ENCODE measurements around the gene CROCC2.
"Not testable (repeated sequence)": the region's sequence is repeated elsewhere in the genome, so short reads cannot be mapped to it uniquely, and the experiment has no call there.

The CROCC2 gene

DNA sequence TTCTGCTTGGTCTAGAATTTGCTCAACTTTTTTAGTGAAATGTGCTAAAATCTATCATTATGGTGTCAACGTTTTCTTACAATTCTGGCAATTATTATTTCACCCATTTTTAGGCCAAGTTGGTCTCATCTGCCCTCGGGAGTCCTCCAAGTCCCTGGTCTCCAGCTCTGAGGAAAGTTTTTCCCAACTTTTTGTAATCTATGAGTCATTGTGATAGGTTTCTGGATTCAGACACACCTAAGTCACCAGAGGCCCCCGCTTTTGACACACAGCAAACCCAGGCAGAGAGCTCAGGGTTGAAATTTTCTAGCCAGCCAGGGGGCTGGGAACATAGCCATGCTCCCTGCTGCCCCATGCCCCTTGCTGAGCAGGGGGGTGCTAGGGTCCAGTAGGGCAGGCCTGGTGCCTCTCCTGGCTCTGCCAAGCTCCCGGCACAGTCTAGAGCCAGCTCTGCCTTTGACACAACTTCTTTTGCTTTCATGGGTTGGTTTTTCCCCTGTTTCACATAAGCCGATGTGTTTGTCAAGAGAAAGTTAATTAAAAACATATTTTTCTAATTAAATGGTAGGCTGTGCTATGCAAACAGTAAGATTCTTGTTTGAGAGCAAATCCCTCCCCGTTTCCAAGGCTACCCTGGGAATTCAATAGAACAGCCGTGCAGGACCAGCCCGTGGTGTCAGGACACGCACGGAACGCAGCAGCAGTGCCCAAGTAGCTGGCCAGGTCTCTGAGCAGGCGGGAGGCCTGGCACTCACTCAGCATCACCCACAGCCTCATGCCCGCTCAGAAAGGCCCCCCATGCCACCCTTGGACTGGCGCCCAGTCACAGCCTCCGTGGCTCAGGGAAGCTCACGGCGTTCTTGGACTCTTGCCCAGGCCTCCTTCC is 66.7 kb downstream of the CROCC2 start:
- DNase-seq = peak; percentile 10

DNA sequence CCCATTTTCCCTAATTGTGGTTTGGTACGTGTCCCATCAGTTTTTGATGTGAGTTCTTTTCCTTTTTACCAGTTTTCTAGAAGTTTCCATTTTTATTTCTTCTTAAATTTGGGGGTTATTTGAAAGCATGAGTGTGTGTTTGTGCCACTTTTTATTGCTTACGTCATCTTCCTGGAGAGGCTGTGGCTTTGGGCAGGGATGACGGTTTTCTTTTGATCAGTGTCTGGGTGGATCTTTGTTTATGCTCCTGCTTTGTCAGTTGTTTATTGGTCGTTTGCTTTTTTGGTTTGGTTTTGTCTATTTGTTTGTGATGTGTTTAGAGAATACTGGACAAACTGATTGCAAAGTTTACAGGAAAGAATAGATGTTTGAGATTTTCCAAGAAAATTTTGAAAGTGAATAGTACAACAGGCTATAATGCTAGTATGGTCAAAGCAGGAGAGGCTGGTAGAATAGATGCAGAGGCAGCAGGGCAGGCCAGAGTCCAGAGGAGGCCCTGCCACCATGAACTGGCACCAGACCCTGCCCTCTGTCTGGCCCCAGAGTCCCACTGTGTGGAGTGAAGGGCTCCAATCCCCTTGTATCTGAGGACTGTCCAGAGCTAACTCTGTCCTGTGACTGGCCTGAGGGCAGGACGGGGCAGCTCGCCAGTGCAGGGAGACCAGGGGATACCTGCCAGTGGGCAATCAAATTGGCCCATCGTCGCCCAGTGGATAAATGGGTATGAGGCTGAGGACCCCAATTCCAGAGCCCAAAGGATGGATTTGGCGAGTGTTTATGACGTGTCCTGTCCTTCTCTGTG is 68.8 kb downstream of the CROCC2 start:
- DNase-seq = no peak

DNA sequence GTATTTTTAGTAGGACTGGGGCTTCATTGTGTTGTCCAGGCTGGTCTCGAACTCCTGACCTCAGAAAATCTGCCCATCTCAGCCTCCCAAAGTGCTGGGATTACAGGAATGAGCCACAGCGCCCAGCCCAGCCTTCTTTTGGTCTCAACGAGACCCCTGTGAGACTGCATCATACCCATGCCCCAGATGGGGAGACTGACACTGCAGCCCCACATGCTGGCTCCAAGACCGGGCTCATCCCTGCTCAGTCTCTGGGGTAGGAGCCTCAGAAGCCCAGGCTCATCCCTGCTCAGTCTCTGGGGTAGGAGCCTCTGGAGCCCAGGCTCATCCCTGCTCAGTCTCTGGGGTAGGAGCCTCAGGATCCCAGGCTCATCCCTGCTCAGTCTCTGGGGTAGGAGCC is 69.8 kb downstream of the CROCC2 start:
- DNase-seq = not testable (repeated sequence)

DNA sequence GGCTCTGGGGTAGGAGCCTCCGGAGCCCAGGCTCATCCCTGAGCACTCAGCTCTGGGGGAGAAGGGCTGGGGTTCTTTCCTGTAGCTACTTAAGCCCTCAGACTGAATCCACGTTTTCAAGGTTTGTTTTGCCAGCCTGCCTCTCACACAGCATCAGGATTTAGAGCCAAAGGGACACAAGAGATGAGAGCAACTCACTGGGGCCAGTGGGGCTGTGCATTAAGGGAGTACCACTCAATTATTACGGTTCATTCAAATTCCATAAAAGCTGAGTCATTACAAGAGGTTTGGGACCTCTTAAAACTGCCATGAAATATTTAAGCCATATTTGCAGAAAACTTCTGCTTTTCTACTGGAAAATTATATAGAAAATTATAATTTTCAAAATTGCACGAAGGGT is 75.1 kb downstream of the CROCC2 start:
- DNase-seq = no peak

DNA sequence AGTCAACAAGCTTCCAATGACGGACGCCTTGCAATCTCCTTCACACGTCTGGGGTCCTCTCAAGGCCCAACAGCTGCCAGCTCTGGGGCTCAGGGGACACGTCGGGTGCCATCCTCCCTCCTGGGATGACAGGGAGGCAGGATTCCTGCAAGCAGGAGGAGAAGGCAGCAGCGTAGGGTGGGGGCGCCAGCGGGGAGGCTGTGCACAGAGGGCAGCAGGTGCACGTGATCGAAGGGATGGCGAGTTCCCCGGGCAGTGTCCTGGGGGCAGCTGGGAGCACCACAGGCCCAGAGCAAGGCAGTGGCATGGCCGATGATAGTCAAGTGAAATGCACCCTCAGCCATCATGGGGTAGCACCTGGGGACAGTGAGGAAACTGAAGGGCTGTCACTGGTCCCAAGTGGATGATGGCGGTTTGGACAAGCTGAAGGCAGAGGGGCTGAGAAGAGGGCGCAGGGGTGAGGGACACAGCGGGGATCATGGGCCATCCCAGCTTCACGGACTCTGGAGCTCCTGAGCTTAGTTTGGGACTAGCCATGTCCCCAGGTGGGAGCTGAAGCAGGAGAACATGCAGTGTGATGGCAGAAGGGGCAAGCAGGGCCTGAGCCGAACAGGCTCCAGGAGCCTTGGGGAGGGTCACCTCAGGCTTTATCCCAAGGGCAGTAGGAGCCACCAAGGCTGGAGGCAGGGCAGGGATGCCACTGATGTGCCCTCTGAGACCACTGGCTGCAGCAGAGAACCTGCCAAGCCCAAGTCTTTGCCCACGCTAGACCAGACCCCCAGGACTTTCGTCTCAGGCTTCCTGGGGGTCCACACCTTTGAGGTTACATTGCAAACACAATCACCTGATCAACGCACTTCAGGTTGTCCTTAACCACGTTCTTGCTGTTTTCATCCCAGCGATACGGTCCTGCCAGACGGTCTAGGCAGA is 76.0 kb downstream of the CROCC2 start:
- DNase-seq = no peak

DNA sequence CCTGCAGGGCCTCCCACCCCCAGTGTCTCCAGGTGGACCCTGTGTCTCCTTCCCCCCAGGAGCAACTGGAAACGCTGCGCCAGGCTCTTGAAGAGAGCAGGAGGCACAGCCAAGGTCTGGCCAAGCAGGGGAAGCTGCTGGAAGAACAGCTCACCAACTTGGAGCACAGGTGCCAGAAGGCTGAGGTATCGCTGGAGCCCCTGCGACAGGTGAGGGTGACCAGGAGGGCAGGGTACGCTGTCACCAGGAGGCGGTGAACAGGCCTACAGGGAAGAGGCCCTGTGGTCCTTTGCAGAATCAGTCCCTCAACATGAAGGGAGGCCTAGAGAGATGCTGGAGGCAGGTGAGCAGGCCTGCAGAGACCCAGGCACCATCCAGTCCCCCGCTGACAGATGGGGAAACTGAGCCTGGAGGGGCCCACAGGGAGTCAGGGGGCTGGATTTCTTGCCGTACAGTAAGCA is 76.7 kb downstream of the CROCC2 start:
- no peak for DNase-seq

DNA sequence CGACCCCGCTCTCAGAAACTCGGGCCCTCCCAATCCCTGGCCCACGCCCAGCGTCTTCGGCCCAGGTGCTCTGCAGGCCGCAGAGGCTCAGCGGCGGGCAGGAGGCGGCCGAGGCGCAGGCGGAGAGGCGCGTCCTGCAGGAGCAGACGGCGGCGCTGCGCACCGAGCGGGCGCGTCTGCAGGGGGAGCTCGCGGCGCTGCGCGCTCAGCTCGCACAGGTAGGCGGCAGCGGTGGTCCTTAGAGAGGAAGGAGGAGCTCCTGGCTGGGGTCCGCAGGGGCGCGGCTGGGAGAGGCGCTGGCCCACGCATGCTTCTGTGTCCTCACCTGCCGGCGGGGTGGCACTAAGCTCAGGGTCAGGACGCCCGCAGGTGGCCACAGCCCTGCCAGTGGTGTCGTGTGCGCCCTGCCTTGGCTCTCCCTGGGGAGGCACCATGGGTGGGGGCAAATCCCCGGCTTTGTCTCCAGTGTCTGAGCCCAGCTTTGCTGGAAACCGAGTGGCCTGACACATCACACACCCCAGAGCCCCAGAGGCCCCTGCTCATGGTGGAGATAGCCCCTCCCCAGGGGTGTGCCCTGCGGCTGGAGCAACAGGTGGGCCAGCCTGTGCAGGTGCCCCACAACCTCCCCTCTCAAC is 77.3 kb downstream of the CROCC2 start:
- DNase-seq = peak; percentile 78

DNA sequence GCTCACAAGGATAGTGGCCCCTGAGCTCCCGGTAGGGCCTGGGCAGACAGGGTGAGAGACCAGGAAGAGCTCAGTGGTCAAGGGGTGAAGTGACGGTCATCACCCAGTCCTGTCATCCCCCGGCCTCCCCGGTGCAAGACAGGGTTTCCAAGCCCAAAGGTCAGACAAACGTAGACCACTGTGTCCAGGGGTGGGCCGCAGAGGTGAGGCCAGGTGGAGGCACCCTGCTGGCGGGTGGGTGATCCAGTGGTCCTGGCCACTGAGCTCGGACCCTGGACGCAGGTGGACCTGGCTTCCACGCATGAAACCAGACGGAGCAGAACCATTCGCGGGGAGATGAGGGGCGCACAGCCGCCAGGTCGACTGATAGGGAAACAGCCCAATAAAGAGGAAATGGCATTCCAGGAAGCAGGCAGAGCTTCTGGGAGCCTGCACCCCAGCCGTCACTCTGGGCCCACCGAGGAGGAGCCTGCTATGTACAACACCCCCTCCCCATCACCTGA is 77.9 kb downstream of the CROCC2 start:
- no peak for DNase-seq

DNA sequence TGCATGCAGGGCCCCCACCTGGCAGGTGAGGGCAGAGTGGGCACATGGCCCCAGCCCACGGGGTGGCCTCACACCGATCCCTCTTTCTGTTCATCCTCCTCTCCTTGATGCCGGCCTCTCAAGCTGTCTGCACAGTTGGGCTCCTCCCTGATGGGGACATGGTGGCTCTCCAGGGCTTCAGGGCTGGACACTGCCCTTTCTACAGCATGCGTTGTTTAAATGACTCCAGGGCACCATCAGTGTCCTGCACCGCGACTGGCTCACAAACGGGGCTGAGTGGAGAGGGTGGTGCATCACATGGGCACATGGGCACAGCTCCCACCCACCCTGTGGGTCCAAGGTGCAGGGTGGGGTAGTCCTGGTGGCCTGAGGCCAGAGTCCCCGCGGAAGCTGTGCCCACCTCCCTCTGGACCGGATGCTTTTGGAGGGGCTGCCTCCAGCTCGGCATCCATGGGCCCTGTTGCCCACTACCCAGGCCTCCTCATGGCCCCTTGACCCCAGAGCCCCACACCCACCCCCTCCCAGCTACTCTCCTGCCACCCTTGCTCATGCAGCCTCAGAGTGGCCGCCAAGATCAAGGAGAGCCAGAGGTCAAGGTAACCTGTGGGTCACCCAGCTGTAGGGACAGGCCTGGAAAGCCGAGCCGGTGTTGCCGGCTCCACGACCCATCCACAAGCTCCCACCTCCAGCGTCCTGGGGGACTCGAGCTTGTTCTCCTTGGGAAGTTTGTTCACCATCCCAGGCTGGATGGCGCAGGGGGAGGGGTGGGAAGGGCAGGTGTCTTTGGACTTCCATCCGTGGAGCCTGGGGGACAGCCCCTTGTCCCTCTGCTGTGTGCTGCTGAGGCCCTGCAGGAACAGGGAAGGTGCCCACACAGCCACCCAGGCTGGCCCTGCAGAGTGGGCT is 80.0 kb downstream of the CROCC2 start:
- no peak for DNase-seq

DNA sequence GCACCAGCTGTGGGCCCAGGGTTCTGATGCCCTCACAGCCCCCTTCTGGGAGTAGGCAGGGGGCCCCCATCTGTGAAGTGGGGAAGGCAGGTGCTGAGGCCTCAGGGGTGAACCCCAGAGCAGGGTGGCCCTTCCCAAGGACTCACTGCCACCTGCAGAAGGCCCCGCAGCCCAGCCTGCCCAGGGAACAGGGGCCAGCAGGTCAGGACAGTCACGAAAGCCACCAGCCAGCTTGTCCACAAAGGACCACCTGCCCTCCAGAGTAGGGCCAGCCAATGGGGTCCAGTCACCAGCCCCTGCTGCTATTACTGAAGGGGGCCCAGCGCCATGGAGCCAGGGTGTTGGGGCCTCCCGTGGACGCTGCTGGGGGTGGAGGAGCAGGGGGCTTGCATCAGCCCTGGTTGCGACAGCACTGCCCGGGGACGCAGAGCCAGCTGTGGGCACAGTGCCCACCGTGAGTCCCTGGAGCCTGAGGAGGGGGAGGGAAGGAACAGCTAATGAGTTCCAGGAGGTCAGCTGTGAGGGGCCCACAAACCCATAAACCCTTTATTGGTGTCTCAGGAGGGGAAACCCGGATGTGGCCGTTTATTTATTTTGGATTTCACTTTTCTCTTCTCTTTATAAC is 80.8 kb downstream of the CROCC2 start:
- DNase-seq = no peak

DNA sequence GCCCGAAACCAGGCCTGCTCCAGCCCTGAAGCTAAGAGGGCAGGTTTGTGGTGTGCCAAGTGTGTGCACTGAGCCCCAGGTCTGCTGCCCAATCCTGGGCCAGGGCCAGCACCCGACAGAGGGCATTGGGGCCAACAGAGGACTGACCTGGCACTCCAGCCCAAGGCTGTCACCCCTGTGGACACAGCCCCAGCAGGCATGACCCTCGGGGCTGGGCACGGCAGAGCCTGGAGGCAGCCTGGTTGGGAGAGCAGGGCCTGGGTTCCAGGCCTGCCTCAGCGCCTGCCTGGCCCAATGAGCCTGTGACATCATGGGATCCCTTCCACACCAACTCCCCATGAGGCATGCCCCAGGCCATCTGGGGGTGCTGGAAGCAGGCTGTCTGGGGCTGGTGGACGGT is 81.5 kb downstream of the CROCC2 start:
- no peak for DNase-seq

DNA sequence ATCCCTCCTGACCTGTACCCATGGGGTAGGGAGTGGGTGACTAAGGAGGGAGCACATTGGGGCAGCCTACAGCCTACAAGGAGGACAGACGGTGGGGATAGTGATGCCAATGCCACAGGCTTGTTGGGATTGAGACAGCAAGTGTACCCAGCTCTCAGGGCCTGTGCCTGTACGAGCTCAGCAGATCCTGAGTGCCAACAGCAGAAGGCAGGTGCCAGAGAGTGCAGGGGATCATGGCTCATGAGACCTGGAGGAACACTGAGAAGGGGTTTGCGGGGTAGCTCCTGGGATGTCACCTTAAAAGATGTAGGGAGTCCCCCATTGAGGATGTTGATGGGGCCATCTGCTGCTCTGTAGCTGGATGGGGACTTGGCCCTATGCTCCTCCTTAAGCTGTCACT is 82.0 kb downstream of the CROCC2 start:
- no peak for DNase-seq

DNA sequence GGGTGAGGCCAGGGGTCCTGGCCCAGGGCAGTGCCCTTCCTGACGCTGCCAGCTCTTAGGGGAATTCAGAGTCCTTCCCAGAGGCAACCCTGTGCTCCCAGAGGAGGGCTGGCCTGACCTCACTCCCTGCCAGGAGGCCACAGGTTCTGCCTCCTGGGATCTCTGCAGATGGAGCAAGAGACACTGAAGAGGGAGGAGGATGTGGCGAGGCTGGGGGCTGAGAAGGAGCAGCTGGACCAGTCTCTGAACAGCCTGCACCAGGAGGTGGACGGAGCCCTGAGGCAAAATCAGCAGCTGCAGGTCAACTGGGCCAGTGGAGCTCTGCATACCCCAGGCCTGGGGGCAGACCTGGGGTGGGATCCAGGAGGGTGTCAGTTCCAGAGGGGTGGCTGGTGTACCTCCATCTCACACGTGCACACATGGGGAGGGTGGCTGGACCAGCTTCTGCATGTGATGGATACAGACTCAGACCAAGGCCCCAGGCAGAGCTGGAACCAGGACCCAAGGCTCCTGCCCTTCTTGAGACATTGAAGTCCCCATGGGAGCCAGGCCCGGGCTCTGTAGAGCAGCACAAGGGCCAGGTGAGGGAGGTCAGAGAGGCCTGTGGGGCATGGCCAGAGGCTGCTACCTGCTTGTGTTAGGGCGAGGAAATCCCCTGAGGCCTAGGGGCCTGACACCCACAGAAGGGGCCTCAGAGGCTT is 82.6 kb downstream of the CROCC2 start:
- no peak for DNase-seq

DNA sequence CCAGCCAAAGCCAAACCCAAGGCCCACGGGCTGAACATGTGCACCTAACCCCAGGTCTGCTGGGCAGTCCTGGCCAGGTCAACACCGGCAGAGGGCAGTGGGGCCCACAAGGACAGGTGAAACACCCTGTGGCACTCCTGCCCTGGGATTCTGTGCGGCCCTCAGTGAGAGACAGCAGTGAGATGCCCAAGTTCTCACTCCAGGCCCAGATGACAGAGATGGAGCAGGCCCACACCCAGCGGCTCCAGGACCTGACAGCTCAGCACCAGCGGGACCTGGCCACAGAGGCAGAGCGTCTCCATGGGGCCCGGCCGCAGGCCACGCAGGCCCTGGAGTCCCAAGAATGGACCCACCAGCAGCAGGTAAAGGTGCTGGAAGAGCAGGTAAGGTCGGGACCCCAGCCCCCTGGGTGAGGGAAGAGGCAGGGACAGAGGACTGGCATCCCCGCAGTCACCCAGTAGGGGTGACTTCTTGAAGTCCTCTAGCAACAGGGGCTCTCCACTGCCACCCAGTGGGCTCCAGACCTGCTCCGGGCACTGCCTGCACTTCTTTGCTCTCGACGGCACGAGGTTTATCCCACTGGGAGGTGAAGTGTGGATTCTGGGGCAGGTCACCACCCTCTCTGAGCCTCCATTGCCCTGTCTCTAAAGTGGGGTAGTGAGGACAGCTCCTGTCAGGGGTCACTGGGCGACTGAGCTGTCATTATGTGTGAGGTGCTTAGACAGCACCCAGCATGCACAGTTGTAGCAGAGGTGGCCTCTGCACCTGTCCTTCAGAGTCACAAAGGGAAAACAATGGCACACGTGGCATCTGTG is 83.5 kb downstream of the CROCC2 start:
- DNase-seq = no peak

DNA sequence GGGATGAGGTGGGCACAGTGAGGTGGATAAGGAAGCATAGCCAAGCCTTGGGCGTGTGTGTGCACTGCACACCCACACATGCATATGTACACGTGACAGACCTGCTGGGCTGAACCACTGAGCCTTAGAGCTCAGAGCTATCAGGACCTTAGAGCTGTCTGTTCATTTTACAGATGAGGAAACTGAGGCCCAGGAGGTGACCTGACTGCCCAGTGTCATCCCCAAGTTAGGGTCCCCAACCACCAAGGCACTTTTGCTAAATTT is 84.1 kb downstream of the CROCC2 start:
- DNase-seq = no peak

DNA sequence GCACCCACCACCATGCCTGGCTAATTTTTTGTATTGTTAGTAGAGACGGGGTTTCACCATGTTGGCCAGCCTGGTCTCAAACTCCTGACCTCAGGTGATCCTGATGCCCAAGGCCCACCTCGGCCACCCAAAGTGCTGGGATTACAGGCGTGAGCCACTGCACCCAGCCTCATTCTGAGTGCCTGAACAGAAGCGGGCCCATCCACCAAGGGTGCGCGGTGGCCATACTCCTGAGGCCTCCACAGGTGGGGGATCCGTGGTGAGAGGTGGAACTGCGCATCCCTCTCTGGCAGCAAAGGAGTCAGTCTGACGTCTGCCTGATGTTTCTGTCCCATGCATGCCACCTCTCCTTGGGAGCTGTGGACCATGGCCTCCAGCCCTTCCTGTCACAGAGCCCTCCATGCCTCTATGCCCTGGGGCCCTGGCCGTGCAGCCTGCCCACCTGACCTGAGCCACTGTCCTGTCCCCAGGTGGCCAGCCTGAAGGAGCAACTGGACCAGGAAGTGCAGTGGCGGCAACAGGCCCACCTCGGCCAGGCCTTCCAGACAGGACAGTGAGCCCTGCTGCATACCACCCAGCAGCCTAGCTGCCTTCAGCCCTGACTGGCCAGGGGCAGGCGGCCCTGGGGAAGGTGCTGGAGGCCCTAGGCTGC is 84.7 kb downstream of the CROCC2 start:
- DNase-seq = no peak

DNA sequence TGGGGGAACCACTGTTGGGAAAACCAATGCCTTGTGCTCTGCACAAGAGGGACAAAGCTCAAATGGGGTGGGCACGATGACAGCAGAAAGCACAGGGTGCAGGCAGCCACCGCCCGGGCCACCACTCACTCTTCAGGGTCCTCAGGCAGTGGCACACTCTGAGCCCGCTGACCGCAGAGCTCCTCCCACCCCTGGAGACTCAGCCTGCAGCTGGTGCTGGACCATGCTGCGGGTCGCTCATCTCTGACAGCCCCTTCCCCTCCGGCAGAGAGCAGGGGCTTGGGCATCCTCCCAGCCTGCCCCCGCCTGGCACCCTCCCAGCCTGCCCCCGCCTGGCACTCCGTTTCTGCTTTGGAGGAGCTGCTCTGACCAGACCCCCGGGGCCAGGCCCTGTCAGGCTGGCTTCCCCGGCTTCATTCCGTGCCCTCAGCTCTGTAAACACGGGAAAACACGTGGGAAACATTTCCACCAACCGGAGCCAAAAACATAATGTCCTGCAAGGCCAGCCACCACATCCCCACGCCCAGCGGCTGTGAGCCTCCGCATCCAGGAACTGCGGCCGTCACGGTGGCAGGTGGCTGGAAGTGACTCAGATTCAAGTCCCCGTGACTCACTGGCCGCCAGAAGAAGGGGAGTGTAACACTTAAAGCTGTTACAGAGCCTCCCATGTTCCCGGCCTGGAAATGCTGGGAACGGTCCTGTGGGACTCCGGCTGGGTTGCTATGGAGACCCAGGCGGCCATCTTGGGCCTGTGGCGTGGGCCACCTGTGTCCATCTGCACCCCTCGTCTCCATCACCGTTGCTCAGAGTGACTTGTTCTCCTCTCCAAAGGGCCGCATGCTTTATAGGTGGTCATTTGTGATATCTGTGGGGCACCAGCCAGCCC is 85.5 kb downstream of the CROCC2 start:
- no peak for DNase-seq
